Ishikawa (cell line): ENCODE measurements around the gene MGAT4C.

ENCODE experiments used
- CEBPB ChIP-seq: IDR thresholded peaks from 2 replicates; pipeline ENCODE4 v1.6.1; 2012
- CREB1 ChIP-seq: IDR thresholded peaks from 2 replicates; pipeline ENCODE4 v1.6.1; 2012; ENCODE audit warnings: low read depth
- EGR1 ChIP-seq: IDR thresholded peaks from 2 replicates; pipeline ENCODE4 v1.6.1; 2012
- EP300 ChIP-seq: IDR thresholded peaks from 2 replicates; pipeline ENCODE4 v1.6.1; 2012; ENCODE audit warnings: borderline replicate concordance
- FOXM1 ChIP-seq: IDR thresholded peaks from 2 replicates; pipeline ENCODE4 v1.6.1; 2012; ENCODE audit warnings: low read depth, borderline replicate concordance
- MAX ChIP-seq: IDR thresholded peaks from 2 replicates; pipeline ENCODE4 v1.6.1; 2012
- NFIC ChIP-seq: IDR thresholded peaks from 2 replicates; pipeline ENCODE4 v1.6.1; 2012
- RAD21 ChIP-seq: IDR thresholded peaks from 2 replicates; pipeline ENCODE4 v1.6.1; 2012; ENCODE audit warnings: low read depth
- REST ChIP-seq: IDR thresholded peaks from 2 replicates; pipeline ENCODE4 v1.6.1; 2012; ENCODE audit warnings: low read depth, mild to moderate bottlenecking
- TAF1 ChIP-seq: IDR thresholded peaks from 2 replicates; pipeline ENCODE4 v1.6.1; 2012; ENCODE audit warnings: low read depth, mild to moderate bottlenecking
- TCF12 ChIP-seq: IDR thresholded peaks from 2 replicates; pipeline ENCODE4 v1.6.1; 2012; ENCODE audit warnings: low read depth
- TEAD4 ChIP-seq: IDR thresholded peaks from 2 replicates; pipeline ENCODE4 v1.6.1; 2012
- USF1 ChIP-seq: IDR thresholded peaks from 2 replicates; pipeline ENCODE4 v1.6.1; 2012
- YY1 ChIP-seq: IDR thresholded peaks from 2 replicates; pipeline ENCODE4 v1.6.1; 2012; ENCODE audit warnings: low read depth
- ZBTB7A ChIP-seq: IDR thresholded peaks from 2 replicates; pipeline ENCODE4 v1.6.1; 2012; ENCODE audit warnings: low read depth

Gene MGAT4C

GRCh38 chr12:86226481-86226880 is 29.7 kb downstream of the MGAT4C start:
- no peak for TF ChIP-seq TCF12
- TF ChIP-seq TEAD4: no peak
- no peak for TF ChIP-seq MAX
- TF ChIP-seq FOXM1: no peak
- no peak for TF ChIP-seq NFIC
- no peak for TF ChIP-seq EGR1
- TF ChIP-seq RAD21: no peak
- no peak for TF ChIP-seq CREB1
- TF ChIP-seq YY1: no peak
- no peak for TF ChIP-seq CEBPB
- TF ChIP-seq USF1: no peak

- TF ChIP-seq CEBPB: no peak
- no peak for TF ChIP-seq FOXM1
- no peak for TF ChIP-seq EGR1
- no peak for TF ChIP-seq MAX
- no peak for TF ChIP-seq EP300
- TF ChIP-seq REST: no peak
- TF ChIP-seq CREB1: no peak
- no peak for TF ChIP-seq TCF12
- no peak for TF ChIP-seq ZBTB7A
- TF ChIP-seq USF1: no peak
- TF ChIP-seq TAF1: no peak
- TF ChIP-seq RAD21: no peak
- TF ChIP-seq NFIC: no peak
- no peak for TF ChIP-seq YY1
- TF ChIP-seq TEAD4: no peak
Observed at GRCh38 chr12:86216591-86216990, 39.6 kb downstream of the MGAT4C start.

- no peak for TF ChIP-seq EP300
- TF ChIP-seq YY1: no peak
- TF ChIP-seq CEBPB: no peak
- TF ChIP-seq EGR1: no peak
- no peak for TF ChIP-seq TCF12
- no peak for TF ChIP-seq RAD21
- no peak for TF ChIP-seq USF1
- no peak for TF ChIP-seq MAX
- no peak for TF ChIP-seq REST
Observed at GRCh38 chr12:86213012-86213411, 43.2 kb downstream of the MGAT4C start.

- TF ChIP-seq NFIC (no peak), EGR1 (no peak), TAF1 (no peak), CEBPB (no peak), YY1 (no peak), TEAD4 (no peak), CREB1 (no peak), USF1 (no peak), RAD21 (no peak), EP300 (no peak), ZBTB7A (no peak), MAX (no peak), REST (no peak), TCF12 (no peak), FOXM1 (no peak)
Observed at GRCh38 chr12:86198696-86199444, 57.3 kb downstream of the MGAT4C start.
